Vagina (tissue), 2 donors: ENCODE data around the gene ZNF516. TPM values are rescaled to one million over a fixed set of nuclear protein-coding genes. Genes with fewer than 3 reads are reported as not detected.
A peak's percentile ranks its signal among the peaks of the same experiment; 100 is the strongest.

ENCODE experiments used
- DNase-seq, 2 donors: peaks; one replicate each; pipeline ENCODE4 v3.0.0-alpha.2; 2017; ENCODE audit errors: extremely low spot score in 2 of 2
- H3K27ac ChIP-seq: fragments of 200-600 bp; sonication (generic); one replicate; pipeline ENCODE4 v1.5.1; 2019
- H3K27me3 ChIP-seq: fragments of 200-600 bp; sonication (generic); one replicate; pipeline ENCODE4 v1.5.1; 2019
- H3K36me3 ChIP-seq, 2 donors: fragments of 200-600 bp; sonication (generic); one replicate each; pipeline ENCODE4 v1.5.1; 2017 to 2019
- H3K4me1 ChIP-seq: fragments of 200-600 bp; sonication (generic); one replicate; pipeline ENCODE4 v1.5.1; 2019
- H3K4me3 ChIP-seq, 2 donors: fragments of 200-600 bp; sonication (generic); 1 replicate in 1 of 2; 2 replicates in 1 of 2; pipeline ENCODE4 v1.5.1; 2016 to 2019
- H3K9me3 ChIP-seq: fragments of 200-600 bp; sonication (generic); one replicate; pipeline ENCODE4 v1.5.1; 2019
- CTCF ChIP-seq, 3 experiments: fragments of 450-650 bp in 2 of 3; fragments of 200-600 bp in 1 of 3; sonication (generic) in 1 of 3; IDR thresholded peaks; one replicate each; pipeline ENCODE4 v1.5.1; 2017 to 2019; ENCODE audit warnings: antibody characterized with exemption in 3 of 3, mild to moderate bottlenecking in 2 of 3, moderate library complexity in 2 of 3
- POLR2A ChIP-seq, 2 donors: fragments of 450-650 bp; IDR thresholded peaks; one replicate each; pipeline ENCODE4 v1.6.1; 2017; ENCODE audit warnings: antibody characterized with exemption in 2 of 2, mild to moderate bottlenecking in 2 of 2, moderate library complexity in 2 of 2
- POLR2AphosphoS5 ChIP-seq, 2 donors: sonication (generic); formaldehyde crosslinking; IDR thresholded peaks; one replicate each; pipeline ENCODE4 v1.9.0; 2017; ENCODE audit warnings: antibody characterized with exemption in 2 of 2, mild to moderate bottlenecking in 2 of 2, low read depth in 1 of 2; ENCODE audit not compliant: insufficient read depth in 1 of 2
- intact Hi-C: fragments of 100-400 bp; cut with DNase I; formaldehyde crosslinking; loops from one replicate; pipeline ENCODE4 v1.15.1; 2023
- total RNA-seq: library from RNA; depleted of rRNA; stranded (reverse); fragments of >200 nt; gene quantifications from one replicate; pipeline ENCODE4 v1.2.3, GENCODE V29; 2016

Gene ZNF516
- total RNA-seq, 1 donor from 2014 or later, result 46.4 TPM

GRCh38 chr18:76456018-76456750, 38.9 kb downstream of the ZNF516 start:
- Histone ChIP-seq H3K27me3 (no peaks in the 10 kb centered on the region), H3K27ac (peak overlapping the region; percentile 41), H3K9me3 (no peaks in the 10 kb centered on the region), H3K4me3 (no peak overlapping the region), H3K36me3 (no peaks in the 10 kb centered on the region), H3K4me1 (peaks cover 88% of the 10 kb centered on the region)
- TF ChIP-seq POLR2A (IDR thresholded peaks at IDR 0.05), result no peak
- no peak for TF ChIP-seq CTCF (IDR thresholded peaks at IDR 0.05)
- TF ChIP-seq POLR2AphosphoS5 (IDR thresholded peaks at IDR 0.05; ENCODE audit: insufficient read depth in 1 of 2, low read depth in 1 of 2), result no peak
- peak; percentile 31 to 74 for DNase-seq
- intact Hi-C loops, result no loop called here

GRCh38 chr18:76455003-76455676, 39.9 kb downstream of the ZNF516 start:
- H3K9me3 ChIP-seq, result no peaks in the 10 kb centered on the region
- intact Hi-C loops, result no loop called here
- H3K4me3 ChIP-seq, result no peak overlapping the region
- no peaks in the 10 kb centered on the region for H3K36me3 ChIP-seq
- TF ChIP-seq POLR2AphosphoS5 (IDR thresholded peaks at IDR 0.05; ENCODE audit: insufficient read depth in 1 of 2, low read depth in 1 of 2) (no peak), CTCF (IDR thresholded peaks at IDR 0.05) (no peak)
- DNase-seq, result peak; percentile 58 to 78
- H3K27me3 ChIP-seq, result no peaks in the 10 kb centered on the region
- H3K27ac ChIP-seq, result peak overlapping the region; percentile 88
- peaks cover 90% of the 10 kb centered on the region for H3K4me1 ChIP-seq

- H3K27ac ChIP-seq, result peak overlapping the region; percentile 88
- peaks cover 90% of the 10 kb centered on the region for H3K4me1 ChIP-seq
These were observed 40.6 kb downstream of the ZNF516 start for GRCh38 chr18:76454418-76454817.

GRCh38 chr18:76453932-76454331, 41.1 kb downstream of the ZNF516 start:
- Histone ChIP-seq H3K4me3 (no peak overlapping the region), H3K9me3 (no peaks in the 10 kb centered on the region), H3K27me3 (no peaks in the 10 kb centered on the region), H3K4me1 (peaks cover 90% of the 10 kb centered on the region), H3K27ac (peak overlapping the region; percentile 88), H3K36me3 (no peaks in the 10 kb centered on the region)
- DNase-seq, result no peak
- no peak for TF ChIP-seq POLR2AphosphoS5 (IDR thresholded peaks at IDR 0.05; ENCODE audit: insufficient read depth in 1 of 2, low read depth in 1 of 2)
- no peak for TF ChIP-seq CTCF (IDR thresholded peaks at IDR 0.05)
- TF ChIP-seq POLR2A (IDR thresholded peaks at IDR 0.05), result no peak
- intact Hi-C loops, result loop anchor here (5.0 kb wide), 1 partner anchor 38 kb away; no protein-coding TSS in a partner anchor

More at GRCh38 chr18:76454418-76454817, 40.6 kb downstream of the ZNF516 start:
- H3K9me3 ChIP-seq, result no peaks in the 10 kb centered on the region
- no peaks in the 10 kb centered on the region for H3K27me3 ChIP-seq
- H3K4me3 ChIP-seq, result no peak overlapping the region
- DNase-seq, result no peak
- no peaks in the 10 kb centered on the region for H3K36me3 ChIP-seq
- TF ChIP-seq POLR2A (IDR thresholded peaks at IDR 0.05) (no peak), CTCF (IDR thresholded peaks at IDR 0.05) (no peak), POLR2AphosphoS5 (IDR thresholded peaks at IDR 0.05; ENCODE audit: insufficient read depth in 1 of 2, low read depth in 1 of 2) (no peak)
- intact Hi-C loops, result loop anchor here (5.0 kb wide), 1 partner anchor 38 kb away; no protein-coding TSS in a partner anchor
